Measurements from ENCODE around the gene EML6. TPM values are rescaled to one million over a fixed set of nuclear protein-coding genes. Genes with fewer than 3 reads are reported as not detected.
A peak's percentile ranks its signal among the peaks of the same experiment; 100 is the strongest.

The EML6 gene
- total RNA-seq, 1 experiment from 2014 or later: 1.5 TPM

- no peaks in the 10 kb centered on the region for H3K23me2 ChIP-seq (ENCODE audit: insufficient read length, low read depth, low read length, poor library complexity, severe bottlenecking)
- H3K27ac ChIP-seq (ENCODE audit: insufficient read length, low read depth, low read length): no peak overlapping the region
- Mint-ChIP-seq H3K9me3 (no peaks in the 10 kb centered on the region), H3K27me3 (ENCODE audit: low read depth) (no peaks in the 10 kb centered on the region), H3K27ac (peak overlapping the region in 2 of 3 experiments; percentile 27 to 64; a peak in 2 of 7 replicates), H3K36me3 (ENCODE audit: insufficient read depth in 1 of 3, low read depth in 3 of 3) (no peaks in the 10 kb centered on the region), H3K4me3 (no peak overlapping the region), H3K4me1 (no peaks in the 10 kb centered on the region)
- no peaks in the 10 kb centered on the region for H3K9me3 ChIP-seq (ENCODE audit: control insufficient read depth, low read depth, low read length)
- no peak overlapping the region for H3K4ac ChIP-seq (ENCODE audit: low read depth, low read length)
- H2BK20ac ChIP-seq (ENCODE audit: low read depth, low read length, poor library complexity, severe bottlenecking): no peak overlapping the region
- no peak overlapping the region for H2BK12ac ChIP-seq (ENCODE audit: insufficient read length, low read depth, low read length)
- H3K27me3 ChIP-seq (ENCODE audit: insufficient read depth, low read length): no peaks in the 10 kb centered on the region
- no peak overlapping the region for H4K5ac ChIP-seq (ENCODE audit: insufficient read length, low read depth, low read length)
- H3T11ph ChIP-seq (ENCODE audit: low read length): no peak overlapping the region
- H2BK15ac ChIP-seq (ENCODE audit: low read depth, low read length): no peak overlapping the region
- H2AFZ ChIP-seq (ENCODE audit: low read length): no peak overlapping the region
- no peak overlapping the region for H3K18ac ChIP-seq (ENCODE audit: insufficient read length, low read depth, low read length)
- H3K4me1 ChIP-seq (ENCODE audit: insufficient read depth, low read length): no peaks in the 10 kb centered on the region
- no peak for DNase-seq
- H3K56ac ChIP-seq (ENCODE audit: insufficient read length, low read depth, low read length): no peak overlapping the region
- no peaks in the 10 kb centered on the region for H4K20me1 ChIP-seq (ENCODE audit: control insufficient read depth, insufficient read depth, insufficient read length)
- WGBS (ENCODE audit: extremely low coverage, insufficient read length, low lambda C conversion rate): no CpG with 5 or more reads among the region's 6 CpGs
- H3K9ac ChIP-seq (ENCODE audit: extremely low read depth, insufficient read length, low read length): no peak overlapping the region
- no peak overlapping the region for H4K91ac ChIP-seq (ENCODE audit: insufficient read length, low read depth, low read length)
- no peak overlapping the region for H3K23ac ChIP-seq (ENCODE audit: insufficient read length, low read depth, low read length)
- no peak overlapping the region for H2AK5ac ChIP-seq (ENCODE audit: insufficient read length, low read length)
- no peak for TF ChIP-seq CTCF (conservative IDR thresholded peaks at IDR 0.05)
- H2BK120ac ChIP-seq (ENCODE audit: low read depth, low read length, poor library complexity, severe bottlenecking): no peak overlapping the region
- no peak overlapping the region for H3K14ac ChIP-seq (ENCODE audit: insufficient read depth, low read length)
- no peak overlapping the region for H4K8ac ChIP-seq (replicated peaks; ENCODE audit: insufficient read length, low read depth, low read length)
- H3K79me2 ChIP-seq (ENCODE audit: insufficient read depth, low read length): no peaks in the 10 kb centered on the region
- no peak overlapping the region for H2BK5ac ChIP-seq (ENCODE audit: insufficient read length, low read length)
- no peaks in the 10 kb centered on the region for H3K79me1 ChIP-seq (ENCODE audit: insufficient read depth, low read depth, low read length, poor library complexity, severe bottlenecking)
- H3K4me2 ChIP-seq (ENCODE audit: insufficient read depth, insufficient read length, low read length): no peak overlapping the region
Measured at GRCh38 chr2:54908591-54908990, 185.1 kb downstream of the EML6 start.
